Activated naive CD4-positive, alpha-beta T cell treated with anti-CD3 and anti-CD28 coated beads for 36 hours (primary cell): ENCODE data around the gene CAMSAP1. TPM values are rescaled to one million over a fixed set of nuclear protein-coding genes. Genes with fewer than 3 reads are reported as not detected.

Experiments used
- CTCF ChIA-PET: fragments of 350-600 bp; sonication (Branson Sonifier 250); formaldehyde crosslinking; loops from one replicate; lab custom pipeline; 2021; ENCODE audit warnings: antibody characterized with exemption; lab: Charles Lee
- DNase-seq: peaks from one replicate; pipeline ENCODE4 v3.0.0-alpha.2; 2020
- H3K27ac Mint-ChIP-seq: one replicate; pipeline ENCODE4 v1.8.0; 2021; ENCODE audit warnings: mild to moderate bottlenecking, mixed read lengths
- H3K27me3 Mint-ChIP-seq: one replicate; pipeline ENCODE4 v1.8.0; 2021; ENCODE audit warnings: low read depth, mixed read lengths
- H3K36me3 Mint-ChIP-seq: one replicate; pipeline ENCODE4 v1.8.0; 2021; ENCODE audit warnings: low read depth, mixed read lengths
- H3K4me1 Mint-ChIP-seq: one replicate; pipeline ENCODE4 v1.8.0; 2021; ENCODE audit warnings: low read depth, mixed read lengths
- H3K4me3 Mint-ChIP-seq: one replicate; pipeline ENCODE4 v1.8.0; 2021; ENCODE audit warnings: mild to moderate bottlenecking, moderate library complexity, mixed read lengths
- H3K9me3 Mint-ChIP-seq: one replicate; pipeline ENCODE4 v1.8.0; 2021; ENCODE audit warnings: mixed read lengths
- intact Hi-C: fragments of 100-400 bp; cut with micrococcal nuclease; formaldehyde crosslinking; loops from one replicate; pipeline ENCODE4 v1.15.1; 2023
- total RNA-seq, 2 experiments: library from RNA; stranded (reverse); gene quantifications; one replicate each; pipeline ENCODE4 v1.2.3, GENCODE V29; 2021

The CAMSAP1 gene
- total RNA-seq, 2 experiments from 2014 or later, result 32.6 to 35.2 TPM

DNA sequence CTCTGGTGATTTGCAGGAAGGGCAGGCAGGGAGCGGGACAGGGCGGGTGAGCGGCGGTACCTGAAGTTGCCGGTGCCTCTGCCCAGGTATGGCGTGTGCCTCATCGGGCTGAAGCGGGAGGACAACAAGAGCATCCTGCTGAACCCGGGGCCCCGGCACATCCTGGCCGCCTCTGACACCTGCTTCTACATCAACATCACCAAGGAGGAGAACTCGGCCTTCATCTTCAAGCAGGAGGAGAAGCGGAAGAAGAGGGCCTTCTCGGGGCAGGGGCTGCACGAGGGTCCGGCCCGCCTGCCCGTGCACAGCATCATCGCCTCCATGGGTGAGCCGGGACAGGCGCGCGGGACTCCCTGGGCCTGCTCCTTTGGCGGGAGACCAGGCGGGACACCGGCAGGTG, 136.6 kb downstream of the CAMSAP1 start:
- Mint-ChIP-seq H3K4me3 (no peak overlapping the region), H3K9me3 (peaks cover 7% of the 10 kb centered on the region), H3K36me3 (no peaks in the 10 kb centered on the region), H3K27me3 (no peaks in the 10 kb centered on the region), H3K4me1 (no peaks in the 10 kb centered on the region), H3K27ac (no peak overlapping the region)
- CTCF ChIA-PET, result no interaction called here
- intact Hi-C loops, result no loop called here
- no peak for DNase-seq

DNA sequence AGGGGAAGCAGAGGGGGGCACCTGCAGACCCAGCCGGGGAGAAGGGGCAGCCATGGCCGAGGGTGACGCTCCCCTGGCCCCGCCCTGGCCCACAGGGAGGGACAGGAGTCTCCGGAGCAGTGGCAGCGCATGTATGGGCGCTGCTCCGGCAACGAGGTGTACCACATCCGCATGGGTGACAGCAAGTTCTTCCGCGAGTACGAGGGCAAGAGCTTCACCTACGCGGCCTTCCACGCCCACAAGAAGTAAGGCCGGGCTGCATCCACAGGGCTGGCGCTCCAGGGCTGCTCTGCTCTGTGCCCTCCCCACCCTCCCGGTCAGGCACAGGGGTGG, 137.2 kb downstream of the CAMSAP1 start:
- CTCF ChIA-PET, result no interaction called here
- intact Hi-C loops, result no loop called here
- H3K27ac Mint-ChIP-seq, result no peak overlapping the region
- no peak for DNase-seq
- no peak overlapping the region for H3K4me3 Mint-ChIP-seq
- peaks cover 7% of the 10 kb centered on the region for H3K9me3 Mint-ChIP-seq
- H3K36me3 Mint-ChIP-seq, result no peaks in the 10 kb centered on the region
- H3K4me1 Mint-ChIP-seq, result no peaks in the 10 kb centered on the region
- H3K27me3 Mint-ChIP-seq, result no peaks in the 10 kb centered on the region

DNA sequence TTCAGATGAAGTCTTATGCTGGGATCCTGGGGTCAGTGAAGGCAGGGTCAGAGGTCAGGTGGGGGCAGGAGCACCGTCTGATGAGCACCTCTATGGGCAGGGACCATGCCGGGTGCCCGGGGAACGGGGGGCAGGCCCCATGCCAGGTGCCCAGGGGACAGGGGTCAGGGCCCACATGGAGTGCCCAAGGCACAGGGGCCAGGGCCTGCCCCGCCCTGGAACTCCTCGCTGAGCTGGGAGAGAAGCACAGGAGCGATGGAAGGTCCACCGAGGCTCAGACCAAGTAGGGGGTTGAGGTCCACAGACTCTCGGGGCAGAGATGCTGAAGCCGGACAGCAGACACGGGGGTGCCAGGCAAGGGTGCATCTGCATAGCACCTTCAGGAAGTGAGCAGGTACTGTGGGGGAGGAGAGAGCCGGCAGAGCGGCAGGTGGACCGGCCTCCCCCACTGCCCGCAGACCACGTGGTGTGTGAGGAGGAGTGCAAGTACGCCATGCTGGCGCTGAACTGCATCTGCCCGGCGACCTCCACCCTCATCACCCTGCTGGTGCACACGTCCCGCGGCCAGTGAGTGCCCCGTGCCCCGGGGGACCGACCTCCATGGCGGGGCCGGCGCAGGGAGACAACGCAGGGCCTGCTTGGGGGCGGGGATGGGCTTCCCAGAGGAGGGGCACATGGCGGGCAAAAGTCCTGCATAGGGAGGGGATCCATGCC, 137.7 kb downstream of the CAMSAP1 start:
- Mint-ChIP-seq H3K36me3 (no peaks in the 10 kb centered on the region), H3K4me1 (no peaks in the 10 kb centered on the region), H3K27me3 (no peaks in the 10 kb centered on the region), H3K9me3 (peaks cover 7% of the 10 kb centered on the region), H3K27ac (no peak overlapping the region), H3K4me3 (no peak overlapping the region)
- CTCF ChIA-PET, result no interaction called here
- no peak for DNase-seq
- intact Hi-C loops, result no loop called here

DNA sequence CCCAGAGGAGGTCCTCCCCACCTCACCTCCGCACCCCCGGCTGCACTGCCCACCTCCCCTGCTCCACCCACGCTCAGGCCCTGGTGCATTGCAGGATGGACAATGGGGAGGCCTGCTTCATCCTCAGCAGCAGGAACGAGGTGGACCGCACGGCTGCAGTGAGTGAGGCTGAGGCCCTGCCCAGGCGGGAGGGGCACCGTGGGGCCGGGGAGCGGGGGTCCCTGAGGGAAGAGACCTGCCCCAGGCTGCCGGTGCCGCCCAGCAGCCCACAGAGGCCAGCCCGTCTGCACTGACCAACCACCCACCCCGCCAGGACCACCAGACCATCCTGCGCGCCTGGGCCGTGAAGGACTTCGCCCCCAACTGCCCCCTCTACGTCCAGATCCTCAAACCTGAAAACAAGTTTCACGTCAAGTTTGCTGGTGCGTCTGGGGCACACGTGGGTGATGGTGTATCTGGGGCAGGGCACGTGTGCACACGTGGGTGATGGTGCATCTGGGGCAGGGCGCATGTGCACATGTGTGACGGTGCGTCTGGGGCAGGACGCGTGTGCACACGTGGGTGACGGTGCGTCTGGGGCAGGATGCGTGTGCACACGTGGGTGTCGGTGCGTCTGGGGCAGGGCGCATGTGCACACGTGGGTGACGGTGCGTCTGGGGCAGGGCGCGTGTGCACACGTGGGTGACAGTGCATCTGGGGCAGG, 138.7 kb downstream of the CAMSAP1 start:
- Mint-ChIP-seq H3K27ac (no peak overlapping the region), H3K36me3 (no peaks in the 10 kb centered on the region), H3K27me3 (no peaks in the 10 kb centered on the region), H3K4me1 (no peaks in the 10 kb centered on the region), H3K9me3 (peaks cover 7% of the 10 kb centered on the region), H3K4me3 (no peak overlapping the region)
- CTCF ChIA-PET, result no interaction called here
- intact Hi-C loops, result no loop called here
- no peak for DNase-seq

DNA sequence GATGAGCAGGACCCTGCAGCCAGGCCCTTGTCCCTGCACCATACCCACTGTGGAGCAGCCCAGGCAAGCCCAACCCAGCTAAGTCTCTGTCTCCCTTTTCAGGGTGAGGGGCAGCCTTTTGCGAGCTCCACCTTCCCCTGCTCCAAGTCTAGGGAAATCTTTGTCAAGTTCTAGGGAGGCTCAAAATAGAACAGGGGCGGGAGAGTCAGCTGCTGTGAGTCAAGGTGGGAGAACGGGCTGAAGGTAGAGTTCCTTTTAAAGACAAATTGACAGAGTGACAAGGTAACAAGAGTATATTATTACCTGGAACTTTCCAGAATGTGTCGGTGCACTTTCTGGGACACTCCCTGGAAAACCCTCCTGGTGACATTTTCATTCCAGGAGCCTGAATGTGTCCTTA, 140.6 kb downstream of the CAMSAP1 start:
- Mint-ChIP-seq H3K36me3 (no peaks in the 10 kb centered on the region), H3K27me3 (no peaks in the 10 kb centered on the region), H3K27ac (no peak overlapping the region), H3K4me3 (no peak overlapping the region), H3K9me3 (peaks cover 7% of the 10 kb centered on the region), H3K4me1 (no peaks in the 10 kb centered on the region)
- CTCF ChIA-PET, result no interaction called here
- intact Hi-C loops, result no loop called here
- DNase-seq, result no peak

DNA sequence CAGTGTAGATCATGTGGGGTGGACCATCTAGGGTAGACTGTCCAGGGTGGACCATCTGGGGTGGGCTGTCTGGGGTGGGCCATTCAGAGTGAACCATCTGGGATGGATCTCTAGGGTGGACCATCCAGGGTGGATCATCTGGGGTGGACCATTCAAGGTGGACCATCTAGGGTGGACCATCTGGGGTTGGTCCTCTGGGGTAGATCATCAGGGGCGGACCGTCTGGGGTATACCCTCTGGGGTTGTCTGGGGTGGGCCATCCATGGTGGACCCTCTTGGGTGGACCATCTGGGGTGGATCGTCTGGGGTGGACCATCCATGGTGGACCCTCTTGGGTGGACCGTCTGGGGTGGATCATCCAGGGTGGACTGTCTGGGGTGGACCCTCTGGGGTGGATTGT, 141.1 kb downstream of the CAMSAP1 start:
- CTCF ChIA-PET, result no interaction called here
- Mint-ChIP-seq H3K27me3 (no peaks in the 10 kb centered on the region), H3K36me3 (no peaks in the 10 kb centered on the region), H3K4me3 (no peak overlapping the region), H3K9me3 (peaks cover 7% of the 10 kb centered on the region), H3K4me1 (no peaks in the 10 kb centered on the region), H3K27ac (no peak overlapping the region)
- DNase-seq, result no peak
- intact Hi-C loops, result no loop called here

DNA sequence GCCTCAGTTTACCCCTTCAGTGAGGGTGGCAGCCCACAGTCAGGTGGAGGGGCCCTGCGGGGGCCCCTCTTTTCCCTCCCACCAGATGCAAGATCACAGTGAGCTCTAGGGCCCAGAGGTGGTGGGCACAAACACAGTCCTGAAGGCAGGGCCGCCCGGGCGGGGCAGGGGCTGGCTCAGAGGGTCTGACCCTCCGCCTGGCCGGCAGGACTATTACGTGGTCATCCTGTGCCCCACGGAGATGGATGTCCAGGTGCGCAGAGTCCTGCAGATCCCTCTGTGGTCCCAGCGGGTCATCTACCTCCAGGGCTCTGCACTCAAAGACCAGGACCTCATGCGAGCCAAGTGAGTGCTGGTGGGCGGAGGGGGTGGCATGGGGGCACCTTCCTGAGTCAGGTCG, 141.9 kb downstream of the CAMSAP1 start:
- H3K36me3 Mint-ChIP-seq, result no peaks in the 10 kb centered on the region

DNA sequence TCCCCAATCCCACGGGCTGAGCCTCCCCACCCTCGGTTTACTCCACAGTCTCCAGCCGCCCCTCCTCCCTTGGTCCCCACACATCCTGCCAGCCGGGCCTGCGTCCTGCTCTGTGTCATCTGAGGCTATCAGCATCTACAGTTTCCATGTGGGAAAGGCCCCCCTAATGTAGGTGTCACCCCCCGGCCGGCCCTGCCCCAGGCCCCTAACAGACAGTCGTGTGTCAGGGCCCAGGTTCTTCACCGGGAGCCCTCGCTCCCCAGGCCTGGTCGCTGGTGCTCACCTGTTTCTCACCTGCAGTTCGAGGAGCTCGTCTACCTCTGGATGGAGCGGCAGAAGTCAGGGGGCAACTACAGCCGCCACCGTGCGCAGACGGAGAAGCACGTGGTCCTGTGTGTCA, 142.6 kb downstream of the CAMSAP1 start:
- Mint-ChIP-seq H3K36me3 (no peaks in the 10 kb centered on the region), H3K27ac (no peak overlapping the region), H3K9me3 (peaks cover 7% of the 10 kb centered on the region), H3K27me3 (no peaks in the 10 kb centered on the region), H3K4me1 (no peaks in the 10 kb centered on the region), H3K4me3 (no peak overlapping the region)
- no peak for DNase-seq
- intact Hi-C loops, result no loop called here
- CTCF ChIA-PET, result no interaction called here

More for the DNA sequence above, 141.9 kb downstream of the CAMSAP1 start:
- no peak for DNase-seq
- H3K27me3 Mint-ChIP-seq, result no peaks in the 10 kb centered on the region
- H3K4me1 Mint-ChIP-seq, result no peaks in the 10 kb centered on the region
- intact Hi-C loops, result no loop called here
- CTCF ChIA-PET, result no interaction called here
- H3K9me3 Mint-ChIP-seq, result peaks cover 7% of the 10 kb centered on the region
- no peak overlapping the region for H3K4me3 Mint-ChIP-seq
- no peak overlapping the region for H3K27ac Mint-ChIP-seq

DNA sequence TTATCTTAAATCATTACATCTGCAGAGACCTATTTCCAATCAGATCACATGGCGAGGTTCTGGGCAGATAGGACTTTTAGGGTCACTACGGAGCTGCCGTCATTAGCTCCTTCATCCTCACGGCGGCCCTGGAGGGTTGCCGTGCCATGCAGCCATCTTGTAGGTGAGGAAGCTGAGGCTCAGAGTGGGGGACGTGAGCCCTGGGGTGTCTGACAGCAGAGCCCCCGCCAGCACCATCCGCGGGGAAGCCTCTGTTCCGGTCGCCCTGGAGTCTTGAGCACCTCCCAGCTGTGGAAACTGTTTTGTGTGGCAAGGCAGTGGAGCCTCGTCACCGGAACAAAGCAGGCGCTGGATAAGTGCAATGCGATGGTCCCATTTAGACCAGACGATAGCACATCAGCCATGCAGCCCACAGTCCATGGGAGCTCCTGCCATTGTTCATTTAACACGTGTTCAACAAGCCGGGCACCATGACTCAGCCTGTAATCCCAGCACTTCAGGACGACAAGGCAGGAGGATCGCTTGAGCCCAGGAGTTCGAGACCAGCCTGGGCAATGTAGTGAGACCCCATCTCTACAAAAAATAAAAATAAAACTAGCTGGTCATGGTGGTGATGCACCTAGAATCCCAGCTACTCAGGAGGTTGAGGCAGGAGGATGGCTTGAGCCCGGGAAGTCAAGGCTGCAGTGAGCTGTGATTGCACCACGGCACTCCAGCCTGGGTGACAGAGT, 143.5 kb downstream of the CAMSAP1 start:
- H3K4me1 Mint-ChIP-seq, result no peaks in the 10 kb centered on the region
- H3K27me3 Mint-ChIP-seq, result no peaks in the 10 kb centered on the region
- peaks cover 7% of the 10 kb centered on the region for H3K9me3 Mint-ChIP-seq
- H3K27ac Mint-ChIP-seq, result no peak overlapping the region
- CTCF ChIA-PET, result no interaction called here
- no peak for DNase-seq
- no peak overlapping the region for H3K4me3 Mint-ChIP-seq
- intact Hi-C loops, result no loop called here
- no peaks in the 10 kb centered on the region for H3K36me3 Mint-ChIP-seq

DNA sequence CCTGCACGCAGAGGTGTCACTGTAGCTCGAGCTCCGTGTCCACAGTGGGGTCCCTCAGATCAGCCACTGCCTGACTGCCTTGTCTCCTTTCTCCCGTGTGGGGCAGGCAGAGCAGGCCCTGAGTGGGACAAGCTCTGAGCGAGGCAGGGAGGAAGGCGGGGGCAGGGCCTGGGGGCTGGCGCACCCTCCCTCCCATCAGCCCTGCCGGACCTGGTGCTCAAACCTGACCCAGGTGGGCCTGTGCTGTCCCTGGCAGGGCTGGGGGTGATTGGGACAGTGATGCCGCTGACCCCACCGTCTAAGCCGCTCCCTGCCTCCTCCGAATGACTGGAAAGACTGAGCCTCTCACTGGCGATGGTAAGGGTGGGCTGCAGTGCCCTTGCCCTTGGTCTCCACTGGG, 144.4 kb downstream of the CAMSAP1 start:
- intact Hi-C loops, result no loop called here
- Mint-ChIP-seq H3K36me3 (no peaks in the 10 kb centered on the region), H3K4me1 (no peaks in the 10 kb centered on the region), H3K27me3 (no peaks in the 10 kb centered on the region), H3K9me3 (peaks cover 7% of the 10 kb centered on the region), H3K27ac (no peak overlapping the region), H3K4me3 (no peak overlapping the region)
- DNase-seq, result no peak
- CTCF ChIA-PET, result no interaction called here

DNA sequence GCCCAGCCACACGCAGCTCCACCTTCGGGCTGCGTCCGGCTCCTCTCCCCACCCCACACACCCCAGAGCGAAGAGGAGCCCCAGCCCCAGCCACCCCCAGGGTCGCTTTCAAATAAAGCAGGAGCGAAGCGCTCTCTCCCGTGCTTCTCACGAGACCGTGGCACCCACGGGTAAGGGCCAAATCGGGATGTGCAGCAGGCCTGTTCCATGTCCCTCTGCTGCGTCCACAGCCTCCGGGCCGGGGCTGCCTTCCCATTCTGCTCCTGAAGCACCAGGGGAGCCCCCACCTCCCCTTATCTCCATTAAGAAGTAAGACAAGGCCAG, 145.5 kb downstream of the CAMSAP1 start:
- Mint-ChIP-seq H3K4me1 (no peaks in the 10 kb centered on the region), H3K4me3 (no peak overlapping the region), H3K27me3 (no peaks in the 10 kb centered on the region), H3K36me3 (no peaks in the 10 kb centered on the region), H3K9me3 (peaks cover 7% of the 10 kb centered on the region), H3K27ac (no peak overlapping the region)
- DNase-seq, result no peak
- intact Hi-C loops, result no loop called here
- CTCF ChIA-PET, result no interaction called here

DNA sequence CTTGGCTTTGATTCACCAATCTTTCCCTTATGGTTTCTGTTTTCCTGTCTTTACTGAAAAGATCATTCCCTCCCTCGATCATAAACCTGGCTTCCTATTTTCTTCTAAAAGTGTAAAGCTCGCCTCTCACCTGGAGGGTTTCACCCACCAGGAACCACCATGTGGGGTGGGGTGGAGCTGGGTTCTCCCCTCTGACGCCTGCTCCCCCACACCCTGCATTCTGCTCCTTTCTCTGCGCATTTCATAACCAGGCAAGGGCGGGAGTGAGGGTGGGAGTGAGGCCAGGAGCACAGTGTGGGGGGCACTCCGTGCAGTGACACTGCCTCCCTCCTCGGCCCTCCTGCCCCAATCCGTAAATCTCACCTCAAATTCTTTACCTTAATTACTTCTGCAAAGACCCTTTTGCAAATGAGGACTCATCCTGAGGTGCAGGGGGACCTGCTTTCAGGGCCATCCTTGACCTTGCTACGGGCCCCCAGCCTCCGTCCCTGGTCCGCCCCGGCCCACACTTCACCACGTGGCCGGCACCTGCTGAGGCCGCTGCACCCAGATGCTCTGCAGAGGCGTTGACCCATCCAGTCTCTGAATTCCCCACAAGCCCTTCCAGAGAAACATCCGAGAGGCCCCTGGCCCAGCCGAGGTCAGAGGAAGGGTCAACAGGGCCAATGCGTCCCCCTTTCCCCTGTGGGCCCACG, 146.0 kb downstream of the CAMSAP1 start:
- Mint-ChIP-seq H3K4me1 (no peaks in the 10 kb centered on the region), H3K9me3 (peaks cover 5% of the 10 kb centered on the region), H3K27ac (no peak overlapping the region), H3K4me3 (no peak overlapping the region), H3K36me3 (no peaks in the 10 kb centered on the region), H3K27me3 (no peaks in the 10 kb centered on the region)
- no peak for DNase-seq
- intact Hi-C loops, result no loop called here
- CTCF ChIA-PET, result interaction anchor here (0.8 kb wide), 1 partner anchor 35 kb away, joined by 3 read pairs; no protein-coding TSS in a partner anchor
